CD4-positive, alpha-beta T cell (primary cell): Measurements from ENCODE around the gene COG5. TPM values are rescaled to one million over a fixed set of nuclear protein-coding genes. Genes with fewer than 3 reads are reported as not detected.

Experiments used
- ATAC-seq: fragments of 200-7000 bp; cut with Tn5 transposase; one replicate; pipeline ENCODE4 v1.10.0; 2022; ENCODE audit warnings: mild to moderate bottlenecking; ENCODE audit not compliant: poor library complexity
- CTCF ChIA-PET: fragments of 350-600 bp; sonication (Branson Sonifier 250); formaldehyde crosslinking; loops from one replicate; lab custom pipeline; 2021; ENCODE audit warnings: antibody characterized with exemption, inconsistent platforms; lab: Charles Lee
- POLR2A ChIA-PET: fragments of 350-600 bp; sonication (Branson Sonifier 250); formaldehyde crosslinking; loops from one replicate; lab custom pipeline; 2021; ENCODE audit warnings: antibody characterized with exemption, inconsistent platforms; lab: Charles Lee
- DNase-seq, 14 experiments: peaks; one replicate each; pipeline ENCODE4 v3.0.0-alpha.2; 2013 to 2020; ENCODE audit warnings: mixed read lengths in 2 of 14
- H3K27ac ChIP-seq, 2 donors: one replicate each; pipeline versions ENCODE4 v1.5.1 to v1.7.0; 2013; ENCODE audit warnings: low read length in 2 of 2, low read depth in 1 of 2, mild to moderate bottlenecking in 1 of 2
- H3K27me3 ChIP-seq, 2 experiments: 1 replicate in 1 of 2; 2 replicates in 1 of 2; pipeline versions ENCODE4 v1.6.1 to v1.7.0; 2013; ENCODE audit warnings: low read length in 2 of 2, control low read depth in 1 of 2, mild to moderate bottlenecking in 1 of 2, moderate library complexity in 1 of 2; ENCODE audit not compliant: insufficient read depth in 2 of 2, control insufficient read depth in 1 of 2
- H3K36me3 ChIP-seq: one replicate; pipeline ENCODE4 v1.6.1; 2013; ENCODE audit warnings: low read length, control low read depth; ENCODE audit not compliant: insufficient read depth
- H3K4me1 ChIP-seq: one replicate; pipeline ENCODE4 v1.6.1; 2013; ENCODE audit warnings: low read length, control low read depth; ENCODE audit not compliant: insufficient read depth
- H3K4me3 ChIP-seq: one replicate; pipeline ENCODE4 v1.5.1; 2013; ENCODE audit warnings: mild to moderate bottlenecking, low read length, moderate library complexity
- H3K9me3 ChIP-seq, 2 experiments: 1 replicate in 1 of 2; 2 replicates in 1 of 2; pipeline versions ENCODE4 v1.6.1 to v1.7.0; 2013; ENCODE audit warnings: low read length in 2 of 2, mild to moderate bottlenecking in 2 of 2, control low read depth in 1 of 2, moderate library complexity in 1 of 2; ENCODE audit not compliant: control insufficient read depth in 1 of 2, insufficient read depth in 1 of 2
- H3K27ac Mint-ChIP-seq: one replicate; pipeline ENCODE4 v1.8.0; 2020; ENCODE audit warnings: mixed read lengths
- H3K27me3 Mint-ChIP-seq: one replicate; pipeline ENCODE4 v1.8.0; 2021; ENCODE audit warnings: mixed read lengths
- H3K36me3 Mint-ChIP-seq: one replicate; pipeline ENCODE4 v1.8.0; 2021; ENCODE audit warnings: low read depth, mixed read lengths
- H3K4me1 Mint-ChIP-seq: one replicate; pipeline ENCODE4 v1.8.0; 2021; ENCODE audit warnings: low read depth, mixed read lengths
- H3K4me3 Mint-ChIP-seq: one replicate; pipeline ENCODE4 v1.8.0; 2020; ENCODE audit warnings: mild to moderate bottlenecking, mixed read lengths
- H3K9me3 Mint-ChIP-seq: one replicate; pipeline ENCODE4 v1.8.0; 2020; ENCODE audit warnings: mixed read lengths
- intact Hi-C, 2 experiments: fragments of 100-400 bp; cut with DNase I in 1 of 2; cut with micrococcal nuclease in 1 of 2; formaldehyde crosslinking; loops; one replicate each; pipeline versions ENCODE4 v1.15.1 to v1.9.0; 2023 to 2025; cut with DNase I, micrococcal nuclease
- total RNA-seq, 174 experiments: library from RNA in 2 of 174; stranded (reverse) in 2 of 174; gene quantifications; one replicate each; pipeline ENCODE4 v1.2.3 and lab custom pipeline; 2021 to 2026
- TF ChIP-seq, protein P1 (sequence below): fragments of 200-600 bp; IDR thresholded peaks from one replicate; pipeline ENCODE4 v1.8.0; 2022; ENCODE audit warnings: antibody characterized with exemption, mild to moderate bottlenecking

COG5 gene
- total RNA-seq, 2 experiments from 2014 or later: 43.4 to 44.5 TPM

DNA sequence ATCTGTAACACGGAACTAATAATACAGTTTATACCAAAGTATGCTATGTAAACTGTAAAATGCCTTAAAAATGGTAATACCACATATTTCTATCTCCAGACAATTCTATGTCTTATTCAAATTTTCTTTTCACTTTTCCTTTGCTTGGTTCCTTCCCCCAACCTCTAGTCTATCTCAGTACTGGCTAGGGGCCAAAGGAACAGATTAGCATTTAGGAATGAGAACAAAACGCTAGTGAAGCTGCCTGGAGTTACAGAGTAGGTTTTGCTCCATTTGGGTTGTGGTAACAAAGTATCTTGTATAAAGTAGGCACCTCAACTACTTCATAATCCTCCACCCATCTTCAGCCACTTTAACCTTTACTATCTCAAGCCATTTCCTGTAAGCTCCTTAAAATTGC is 300.9 kb downstream of the COG5 start:
- no peaks in the 10 kb centered on the region for H3K4me1 ChIP-seq
- no peak overlapping the region for H3K4me3 ChIP-seq
- intact Hi-C loops: no loop called here
- Mint-ChIP-seq H3K36me3 (peaks cover 18% of the 10 kb centered on the region), H3K27ac (no peak overlapping the region), H3K27me3 (no peaks in the 10 kb centered on the region), H3K9me3 (no peaks in the 10 kb centered on the region), H3K4me1 (no peaks in the 10 kb centered on the region), H3K4me3 (no peak overlapping the region)
- H3K36me3 ChIP-seq: peaks cover 12% of the 10 kb centered on the region
- no peaks in the 10 kb centered on the region for H3K9me3 ChIP-seq
- ChIA-PET CTCF (no interaction called here), POLR2A (interaction anchor here (0.6 kb wide), 1 partner anchor 37 kb away, joined by 3 read pairs; no protein-coding TSS in a partner anchor)
- DNase-seq (no peak), ATAC-seq (no peak)
- H3K27ac ChIP-seq: no peak overlapping the region
- TF ChIP-seq, protein P1, sequence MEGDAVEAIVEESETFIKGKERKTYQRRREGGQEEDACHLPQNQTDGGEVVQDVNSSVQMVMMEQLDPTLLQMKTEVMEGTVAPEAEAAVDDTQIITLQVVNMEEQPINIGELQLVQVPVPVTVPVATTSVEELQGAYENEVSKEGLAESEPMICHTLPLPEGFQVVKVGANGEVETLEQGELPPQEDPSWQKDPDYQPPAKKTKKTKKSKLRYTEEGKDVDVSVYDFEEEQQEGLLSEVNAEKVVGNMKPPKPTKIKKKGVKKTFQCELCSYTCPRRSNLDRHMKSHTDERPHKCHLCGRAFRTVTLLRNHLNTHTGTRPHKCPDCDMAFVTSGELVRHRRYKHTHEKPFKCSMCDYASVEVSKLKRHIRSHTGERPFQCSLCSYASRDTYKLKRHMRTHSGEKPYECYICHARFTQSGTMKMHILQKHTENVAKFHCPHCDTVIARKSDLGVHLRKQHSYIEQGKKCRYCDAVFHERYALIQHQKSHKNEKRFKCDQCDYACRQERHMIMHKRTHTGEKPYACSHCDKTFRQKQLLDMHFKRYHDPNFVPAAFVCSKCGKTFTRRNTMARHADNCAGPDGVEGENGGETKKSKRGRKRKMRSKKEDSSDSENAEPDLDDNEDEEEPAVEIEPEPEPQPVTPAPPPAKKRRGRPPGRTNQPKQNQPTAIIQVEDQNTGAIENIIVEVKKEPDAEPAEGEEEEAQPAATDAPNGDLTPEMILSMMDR: no peak
- H3K27me3 ChIP-seq: no peaks in the 10 kb centered on the region

DNA sequence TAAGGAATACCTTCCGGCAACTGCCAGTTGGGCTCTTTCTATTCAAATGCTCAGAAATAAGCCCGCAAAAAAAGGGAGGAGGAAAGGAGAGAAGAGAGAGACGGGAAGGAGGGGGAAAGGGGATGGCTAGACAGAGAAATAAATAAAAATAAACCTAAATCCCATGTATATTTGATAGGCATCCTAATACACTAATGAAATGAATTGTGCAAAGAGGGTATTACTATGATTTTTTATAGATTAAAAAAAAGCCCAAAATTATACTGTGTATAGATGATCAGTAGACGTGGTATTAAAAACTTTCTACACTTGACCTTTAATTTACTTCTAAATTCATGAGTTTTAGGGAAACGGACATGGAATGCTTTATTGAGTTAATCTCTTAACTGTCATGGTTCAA is 305.0 kb downstream of the COG5 start:
- TF ChIP-seq, protein P1: no peak
- H3K4me3 ChIP-seq: no peak overlapping the region
- ChIA-PET POLR2A (interaction anchor here (0.7 kb wide), 1 partner anchor 15 kb away, joined by 3 read pairs; no protein-coding TSS in a partner anchor), CTCF (interaction anchor here (1.1 to 1.2 kb wide), 2 partner anchors 9 to 30 kb away, joined by 3 to 4 read pairs; no protein-coding TSS in a partner anchor)
- no peak for ATAC-seq
- H3K27ac ChIP-seq: no peak overlapping the region
- H3K4me1 ChIP-seq: no peaks in the 10 kb centered on the region
- H3K27me3 ChIP-seq: no peaks in the 10 kb centered on the region
- no peaks in the 10 kb centered on the region for H3K9me3 Mint-ChIP-seq
- H3K27me3 Mint-ChIP-seq: no peaks in the 10 kb centered on the region
- intact Hi-C loops: no loop called here
- H3K4me3 Mint-ChIP-seq: no peak overlapping the region
- H3K9me3 ChIP-seq: no peaks in the 10 kb centered on the region
- no peak for DNase-seq
- H3K36me3 ChIP-seq: peaks cover 13% of the 10 kb centered on the region
- H3K27ac Mint-ChIP-seq: no peak overlapping the region
- peaks cover 14% of the 10 kb centered on the region for H3K36me3 Mint-ChIP-seq
- H3K4me1 Mint-ChIP-seq: no peaks in the 10 kb centered on the region

DNA sequence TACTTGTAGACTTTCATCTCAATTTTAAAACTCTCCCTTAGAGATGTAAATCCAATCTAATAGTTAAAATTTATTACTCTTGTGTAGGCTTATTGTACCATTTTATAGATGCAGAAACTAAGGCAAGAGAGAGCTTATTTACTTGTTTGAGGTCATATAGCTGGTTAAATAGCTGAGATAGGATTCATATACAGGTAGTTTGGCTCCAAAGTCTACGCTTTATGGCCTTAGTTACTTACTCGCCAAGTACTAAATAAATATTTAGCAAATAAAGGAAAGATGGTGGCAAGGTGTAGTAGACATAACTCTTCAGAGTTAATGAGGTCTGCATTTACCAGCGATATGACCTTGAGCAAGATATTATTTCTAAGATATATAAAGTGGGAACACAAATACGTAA is 308.1 kb downstream of the COG5 start:
- no peaks in the 10 kb centered on the region for H3K27me3 Mint-ChIP-seq
- ATAC-seq (no peak), DNase-seq (no peak)
- no peaks in the 10 kb centered on the region for H3K4me1 Mint-ChIP-seq
- Histone ChIP-seq H3K9me3 (no peaks in the 10 kb centered on the region), H3K4me1 (no peaks in the 10 kb centered on the region), H3K27ac (no peak overlapping the region), H3K4me3 (no peak overlapping the region), H3K36me3 (peaks cover 10% of the 10 kb centered on the region), H3K27me3 (no peaks in the 10 kb centered on the region)
- intact Hi-C loops: no loop called here
- CTCF ChIA-PET: interaction anchor here (0.6 kb wide), 1 partner anchor 675 kb away, joined by 3 read pairs; no protein-coding TSS in a partner anchor
- peaks cover 11% of the 10 kb centered on the region for H3K36me3 Mint-ChIP-seq
- H3K9me3 Mint-ChIP-seq: no peaks in the 10 kb centered on the region
- H3K27ac Mint-ChIP-seq: no peak overlapping the region
- POLR2A ChIA-PET: no interaction called here
- TF ChIP-seq, protein P1: no peak
- no peak overlapping the region for H3K4me3 Mint-ChIP-seq
